IMR-90 (cell line): ENCODE data around the gene TMEM40. TPM values are rescaled to one million over a fixed set of nuclear protein-coding genes. Genes with fewer than 3 reads are reported as not detected.

Experiments
- ATAC-seq: fragments of 200-7000 bp; cut with Tn5 transposase; 2 replicates; pipeline ENCODE4 v1.9.1; 2020; ENCODE audit warnings: low read depth, mild to moderate bottlenecking, moderate library complexity
- BruUV-seq: library from RNA; stranded (reverse); fragments of 400-500 nt; replicated peaks from 2 replicates; lab custom pipeline; 2021; lab: Mats Ljungman, UMichigan
- CTCF ChIA-PET: fragments of 300-600 bp; formaldehyde crosslinking; extraction: SDS; loops from one replicate; lab custom pipeline; 2021; ENCODE audit warnings: antibody characterized with exemption; lab: Yijun Ruan, JAX
- POLR2A ChIA-PET: fragments of 300-600 bp; sonication (Branson Sonifier 250); formaldehyde crosslinking; loops from one replicate; lab custom pipeline; 2022; ENCODE audit warnings: antibody characterized with exemption; ENCODE audit not compliant: unreplicated experiment; lab: Charles Lee
- DNase-seq: peaks from one replicate; pipeline ENCODE4 v3.0.0; 2013
- H2AFZ ChIP-seq: replicated peaks from 2 replicates; pipeline ENCODE3; 2013; ENCODE audit warnings: low read length, mild to moderate bottlenecking; ENCODE audit not compliant: poor library complexity
- H2AK5ac ChIP-seq: 2 replicates; pipeline ENCODE4 v1.6.1; 2013; ENCODE audit warnings: low read depth, low read length, inconsistent platforms
- H2AK9ac ChIP-seq: replicated peaks from 2 replicates; pipeline ENCODE3; 2013; ENCODE audit warnings: mild to moderate bottlenecking, low read depth, low read length, moderate library complexity; ENCODE audit not compliant: poor library complexity
- H2BK120ac ChIP-seq: 2 replicates; pipeline ENCODE4 v1.6.1; 2013; ENCODE audit warnings: low read depth, low read length, inconsistent platforms
- H2BK15ac ChIP-seq: 3 replicates; pipeline ENCODE4 v1.6.1; 2013; ENCODE audit warnings: low read depth, low read length, inconsistent platforms
- H2BK20ac ChIP-seq: 2 replicates; pipeline ENCODE4 v1.6.1; 2013; ENCODE audit warnings: low read depth, mild to moderate bottlenecking, inconsistent platforms, low read length, moderate library complexity
- H2BK5ac ChIP-seq: 2 replicates; pipeline ENCODE4 v1.6.1; 2013; ENCODE audit warnings: mild to moderate bottlenecking, low read depth, low read length, inconsistent platforms; ENCODE audit not compliant: poor library complexity, severe bottlenecking
- H3K14ac ChIP-seq: replicated peaks from 2 replicates; pipeline ENCODE4 v1.6.1; 2013; ENCODE audit warnings: low read depth, low read length, inconsistent platforms
- H3K18ac ChIP-seq: 2 replicates; pipeline ENCODE4 v1.6.1; 2013; ENCODE audit warnings: low read depth, low read length, control low read depth
- H3K23ac ChIP-seq: 2 replicates; pipeline ENCODE4 v1.6.1; 2013; ENCODE audit warnings: low read depth, low read length, inconsistent platforms
- H3K27ac ChIP-seq: 2 replicates; pipeline ENCODE4 v1.5.1; 2013; ENCODE audit warnings: mild to moderate bottlenecking, control low read depth, low read length; ENCODE audit not compliant: insufficient read depth
- H3K27me3 ChIP-seq: 2 replicates; pipeline ENCODE4 v1.6.1; 2013; ENCODE audit warnings: low read length; ENCODE audit not compliant: control insufficient read depth, insufficient read depth
- H3K36me3 ChIP-seq: 2 replicates; pipeline ENCODE4 v1.6.1; 2013; ENCODE audit warnings: low read length, mixed read lengths; ENCODE audit not compliant: control insufficient read depth, insufficient read depth
- H3K4ac ChIP-seq: 2 replicates; pipeline ENCODE4 v1.6.1; 2013; ENCODE audit warnings: low read depth, low read length, inconsistent platforms
- H3K4me1 ChIP-seq: 2 replicates; pipeline ENCODE4 v1.6.1; 2013; ENCODE audit warnings: low read length, mixed read lengths; ENCODE audit not compliant: control insufficient read depth, insufficient read depth
- H3K4me2 ChIP-seq: 2 replicates; pipeline ENCODE4 v1.6.1; 2013; ENCODE audit warnings: low read depth, mild to moderate bottlenecking, control low read depth, low read length, moderate library complexity
- H3K4me3 ChIP-seq: 2 replicates; pipeline ENCODE4 v1.5.1; 2013; ENCODE audit warnings: low read depth, mild to moderate bottlenecking, control low read depth, low read length, moderate library complexity; ENCODE audit not compliant: insufficient read depth
- H3K56ac ChIP-seq: 2 replicates; pipeline ENCODE4 v1.6.1; 2013; ENCODE audit warnings: low read length, inconsistent platforms; ENCODE audit not compliant: insufficient read depth; ENCODE audit errors: extremely low read depth
- H3K79me1 ChIP-seq, 2 experiments: 2 replicates each; pipeline ENCODE4 v1.6.1; 2013; ENCODE audit warnings: low read length in 2 of 2, inconsistent platforms in 1 of 2, low read depth in 1 of 2
- H3K9ac ChIP-seq: 2 replicates; pipeline ENCODE4 v1.6.1; 2013; ENCODE audit warnings: low read depth, low read length, control low read depth
- H3K9me1 ChIP-seq: 2 replicates; pipeline ENCODE4 v1.6.1; 2013; ENCODE audit warnings: low read length, inconsistent platforms; ENCODE audit not compliant: insufficient read depth
- H3K9me3 ChIP-seq: 2 replicates; pipeline ENCODE4 v1.6.1; 2013; ENCODE audit warnings: low read length; ENCODE audit not compliant: control insufficient read depth, insufficient read depth
- H4K20me1 ChIP-seq: 2 replicates; pipeline ENCODE4 v1.6.1; 2013; ENCODE audit warnings: low read length, inconsistent platforms; ENCODE audit not compliant: insufficient read depth
- H4K5ac ChIP-seq: 2 replicates; pipeline ENCODE4 v1.6.1; 2013; ENCODE audit warnings: mild to moderate bottlenecking, low read depth, low read length, control low read depth
- H4K8ac ChIP-seq, 2 experiments: 2 replicates each; pipeline ENCODE4 v1.6.1; 2013; ENCODE audit warnings: low read depth in 2 of 2, low read length in 2 of 2, control low read depth in 1 of 2, inconsistent platforms in 1 of 2
- H4K91ac ChIP-seq: 2 replicates; pipeline ENCODE4 v1.6.1; 2013; ENCODE audit warnings: low read depth, low read length, inconsistent platforms; ENCODE audit not compliant: insufficient read depth
- BHLHE40 ChIP-seq: fragments of 150-350 bp; IDR thresholded peaks from 2 replicates; pipeline ENCODE4 v1.6.1; 2016; ENCODE audit warnings: mild to moderate bottlenecking, low read depth, low read length
- CHD1 ChIP-seq: IDR thresholded peaks from 2 replicates; pipeline ENCODE4 v1.6.1; 2012; ENCODE audit warnings: low read depth, low read length, improper control_type of control experiment
- FOS ChIP-seq: fragments of 150-350 bp; IDR thresholded peaks from 2 replicates; pipeline ENCODE4 v1.6.1; 2016; ENCODE audit warnings: low read depth, low read length
- MAFK ChIP-seq: IDR thresholded peaks from 2 replicates; pipeline ENCODE4 v1.6.1; 2012; ENCODE audit warnings: low read depth, low read length, improper control_type of control experiment
- MAZ ChIP-seq: IDR thresholded peaks from 2 replicates; pipeline ENCODE4 v1.6.1; 2012; ENCODE audit warnings: low read depth, mild to moderate bottlenecking, low read length, improper control_type of control experiment, moderate library complexity, borderline replicate concordance
- MXI1 ChIP-seq: IDR thresholded peaks from 2 replicates; pipeline ENCODE4 v1.6.1; 2012; ENCODE audit warnings: low read depth, mild to moderate bottlenecking, low read length, moderate library complexity, borderline replicate concordance
- NFE2L2 ChIP-seq: fragments of 150-350 bp; IDR thresholded peaks from 2 replicates; pipeline ENCODE4 v1.6.1; 2016; ENCODE audit warnings: low read depth, mild to moderate bottlenecking, low read length
- POLR2A ChIP-seq: IDR thresholded peaks from 2 replicates; pipeline ENCODE4 v1.6.1; 2012; ENCODE audit warnings: mild to moderate bottlenecking, low read depth, low read length
- RAD21 ChIP-seq: IDR thresholded peaks from 2 replicates; pipeline ENCODE4 v1.6.1; 2012; ENCODE audit warnings: low read length, improper control_type of control experiment
- RFX5 ChIP-seq: IDR thresholded peaks from 2 replicates; pipeline ENCODE4 v1.8.0; 2012; ENCODE audit warnings: low read depth, mild to moderate bottlenecking, low read length, moderate library complexity
- SMC3 ChIP-seq: fragments of 150-350 bp; IDR thresholded peaks from 2 replicates; pipeline ENCODE4 v1.6.1; 2016; ENCODE audit warnings: low read depth, mild to moderate bottlenecking, antibody characterized with exemption, low read length, moderate library complexity
- USF2 ChIP-seq: fragments of 150-350 bp; IDR thresholded peaks from 2 replicates; pipeline ENCODE4 v1.6.1; 2017; ENCODE audit warnings: mild to moderate bottlenecking, antibody characterized with exemption, low read length, low read depth
- WGBS, 2 experiments: methylation state at CpG; one replicate each; pipeline versions ENCODE4 v1.1.5 to v1.1.7; 2013; ENCODE audit warnings: missing lambda C conversion rate in 2 of 2; ENCODE audit not compliant: insufficient read length in 1 of 2; ENCODE audit errors: extremely low coverage in 2 of 2; 5-methylcytosine and 5-hydroxymethylcytosine counted together
- dilution Hi-C: fragments of 300-500 bp; cut with HindIII; formaldehyde crosslinking; loops from one replicate; pipeline ENCODE4 v1.14.3; 2018; ENCODE audit warnings: low sequenced_read_pairs; ENCODE audit not compliant: unreplicated experiment
- in situ Hi-C: fragments of 300-500 bp; cut with MboI; formaldehyde crosslinking; loops from 3 replicates; pipeline ENCODE4 v1.14.3; 2019; ENCODE audit warnings: low sequenced_read_pairs, inconsistent platforms, mixed read lengths
- intact Hi-C: fragments of 100-400 bp; cut with micrococcal nuclease; formaldehyde crosslinking; loops from 2 replicates; pipeline ENCODE4 v1.10.0; 2022
- polyA plus RNA-seq, 3 experiments: library from polyadenylated mRNA; depleted of rRNA; stranded (reverse); fragments of >200 nt; gene quantifications; 2 replicates each; pipeline ENCODE4 v1.2.3, GENCODE V29; 2012; ENCODE audit warnings: low replicate concordance in 1 of 3
- total RNA-seq: library from RNA; depleted of rRNA; stranded (reverse); fragments of >200 nt; gene quantifications from 2 replicates; pipeline ENCODE4 v1.2.3, GENCODE V29; 2012
- TF ChIP-seq, protein P1 (sequence below): conservative IDR thresholded peaks from 2 replicates; pipeline ENCODE4 v1.5.1; 2012; ENCODE audit warnings: mild to moderate bottlenecking, low read depth, low read length, improper control_type of control experiment
- TF ChIP-seq, protein P2 (sequence below): fragments of 150-350 bp; IDR thresholded peaks from 2 replicates; pipeline ENCODE4 v1.6.1; 2016; ENCODE audit warnings: low read depth, mild to moderate bottlenecking, low read length, moderate library complexity, borderline replicate concordance

The TMEM40 gene
- total and polyA plus RNA-seq, 2 of the 4 experiments (the other 2 are of a cell fraction), result 0.27 TPM; not detected in 1

- DNase-seq (no peak), ATAC-seq (no peak)
- ChIA-PET POLR2A (no interaction called here), CTCF (no interaction called here)
- TF ChIP-seq FOS (no peak), MAZ (no peak), MXI1 (no peak), NFE2L2 (no peak), POLR2A (no peak), SMC3 (no peak), RFX5 (no peak), USF2 (no peak), RAD21 (no peak), CHD1 (no peak), BHLHE40 (no peak), MAFK (no peak)
- TF ChIP-seq, protein P1, sequence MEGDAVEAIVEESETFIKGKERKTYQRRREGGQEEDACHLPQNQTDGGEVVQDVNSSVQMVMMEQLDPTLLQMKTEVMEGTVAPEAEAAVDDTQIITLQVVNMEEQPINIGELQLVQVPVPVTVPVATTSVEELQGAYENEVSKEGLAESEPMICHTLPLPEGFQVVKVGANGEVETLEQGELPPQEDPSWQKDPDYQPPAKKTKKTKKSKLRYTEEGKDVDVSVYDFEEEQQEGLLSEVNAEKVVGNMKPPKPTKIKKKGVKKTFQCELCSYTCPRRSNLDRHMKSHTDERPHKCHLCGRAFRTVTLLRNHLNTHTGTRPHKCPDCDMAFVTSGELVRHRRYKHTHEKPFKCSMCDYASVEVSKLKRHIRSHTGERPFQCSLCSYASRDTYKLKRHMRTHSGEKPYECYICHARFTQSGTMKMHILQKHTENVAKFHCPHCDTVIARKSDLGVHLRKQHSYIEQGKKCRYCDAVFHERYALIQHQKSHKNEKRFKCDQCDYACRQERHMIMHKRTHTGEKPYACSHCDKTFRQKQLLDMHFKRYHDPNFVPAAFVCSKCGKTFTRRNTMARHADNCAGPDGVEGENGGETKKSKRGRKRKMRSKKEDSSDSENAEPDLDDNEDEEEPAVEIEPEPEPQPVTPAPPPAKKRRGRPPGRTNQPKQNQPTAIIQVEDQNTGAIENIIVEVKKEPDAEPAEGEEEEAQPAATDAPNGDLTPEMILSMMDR, result no peak
- TF ChIP-seq, protein P2, sequence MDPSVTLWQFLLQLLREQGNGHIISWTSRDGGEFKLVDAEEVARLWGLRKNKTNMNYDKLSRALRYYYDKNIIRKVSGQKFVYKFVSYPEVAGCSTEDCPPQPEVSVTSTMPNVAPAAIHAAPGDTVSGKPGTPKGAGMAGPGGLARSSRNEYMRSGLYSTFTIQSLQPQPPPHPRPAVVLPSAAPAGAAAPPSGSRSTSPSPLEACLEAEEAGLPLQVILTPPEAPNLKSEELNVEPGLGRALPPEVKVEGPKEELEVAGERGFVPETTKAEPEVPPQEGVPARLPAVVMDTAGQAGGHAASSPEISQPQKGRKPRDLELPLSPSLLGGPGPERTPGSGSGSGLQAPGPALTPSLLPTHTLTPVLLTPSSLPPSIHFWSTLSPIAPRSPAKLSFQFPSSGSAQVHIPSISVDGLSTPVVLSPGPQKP, result no peak
- WGBS, 2 experiments, result no CpG with 5 or more reads among the region's 7 CpGs
- in situ Hi-C loops (no loop called here), dilution Hi-C loops (no loop called here), intact Hi-C loops (no loop called here)
- Histone ChIP-seq H2BK120ac (no peak overlapping the region), H2BK20ac (no peak overlapping the region), H3K4me1 (peaks cover 5% of the 10 kb centered on the region), H4K20me1 (no peaks in the 10 kb centered on the region), H3K4me3 (no peak overlapping the region), H3K18ac (no peak overlapping the region), H3K27me3 (no peaks in the 10 kb centered on the region), H3K9me3 (no peaks in the 10 kb centered on the region), H2AK5ac (no peak overlapping the region), H2AK9ac (no peak overlapping the region), H3K4me2 (no peak overlapping the region), H3K9me1 (peaks cover 14% of the 10 kb centered on the region), H4K5ac (no peak overlapping the region), H3K27ac (no peak overlapping the region), H3K4ac (no peak overlapping the region), H2BK5ac (no peak overlapping the region), H3K79me1 (peaks cover 0 to 11% of the 10 kb centered on the region in 2 experiments; a peak in 3 of 4 replicates), H4K91ac (no peak overlapping the region), H3K14ac (no peak overlapping the region), H3K9ac (no peak overlapping the region), H3K23ac (no peak overlapping the region), H4K8ac (no peak overlapping the region), H2AFZ (no peak overlapping the region), H3K36me3 (peaks cover 9% of the 10 kb centered on the region; the same call in 1 of the 2 replicates), H2BK15ac (no peak overlapping the region), H3K56ac (no peak overlapping the region)
- no TSS peak for BruUV-seq
These were observed 40.7 kb upstream of the TMEM40 start for GRCh38 chr3:12799525-12800440.
